ENCODE measurements around the gene CCND3. TPM values are rescaled to one million over a fixed set of nuclear protein-coding genes. Genes with fewer than 3 reads are reported as not detected.

Gene CCND3
- total RNA-seq, 1 donor from 2014 or later = 37.9 TPM

Other genes with a start within 250 kb of the CCND3 start
- 5.0 and 6.0 TPM in 2 replicates for gene TFEB, start 206.2 kb downstream of the CCND3 start, total RNA-seq
- not detected in 2 replicates for gene PGC, start 194.4 kb downstream of the CCND3 start, total RNA-seq
- gene FRS3, start 161.9 kb downstream of the CCND3 start, total RNA-seq = 0.60 and 0.65 TPM in 2 replicates
- gene PRICKLE4, start 161.0 kb downstream of the CCND3 start, total RNA-seq = 5.2 and 6.7 TPM in 2 replicates
- 42.5 and 61.2 TPM in 2 replicates for gene TOMM6, start 154.1 kb downstream of the CCND3 start, total RNA-seq
- gene USP49, start 46.4 kb downstream of the CCND3 start, total RNA-seq = 1.3 and 1.4 TPM in 2 replicates
- gene MED20, start 20.7 kb downstream of the CCND3 start, total RNA-seq = 19.4 and 22.6 TPM in 2 replicates
- gene BYSL, start 20.3 kb downstream of the CCND3 start, total RNA-seq = 12.6 and 15.1 TPM in 2 replicates
- gene TAF8, start 108.7 kb upstream of the CCND3 start, total RNA-seq = 12.2 and 16.9 TPM in 2 replicates
- under 0.01 TPM in 2 replicates for gene C6orf132, start 200.8 kb upstream of the CCND3 start, total RNA-seq
- gene GUCA1A, start 231.6 kb upstream of the CCND3 start, total RNA-seq = not detected in 2 replicates

Measured in lung microvascular endothelial cell (primary cell).